SK-N-SH (cell line): ENCODE data around the gene PTCRA. TPM values are rescaled to one million over a fixed set of nuclear protein-coding genes. Genes with fewer than 3 reads are reported as not detected.

Experiments
- CTCF ChIA-PET: fragments of 300-600, 350-600 bp; formaldehyde crosslinking; extraction: SDS; loops from one replicate; lab custom pipeline; 2021; lab: Yijun Ruan, JAX
- POLR2A ChIA-PET: fragments of 350-600 bp; sonication (Branson Sonifier 250); formaldehyde crosslinking; extraction: SDS; loops from one replicate; lab custom pipeline; 2020; ENCODE audit warnings: antibody characterized with exemption, inconsistent platforms; lab: Yijun Ruan, JAX
- DNase-seq: peaks from one replicate; pipeline ENCODE4 v3.0.0; 2012
- H2AFZ ChIP-seq: fragments of 200-600 bp; sonication (generic); 2 replicates; pipeline ENCODE4 v1.8.1; 2016; ENCODE audit warnings: antibody characterized with exemption, mild to moderate bottlenecking, low read depth
- H3F3A ChIP-seq: fragments of 200-600 bp; sonication (generic); replicated peaks from 2 replicates; pipeline ENCODE3; 2016; ENCODE audit warnings: antibody characterized with exemption, mild to moderate bottlenecking; ENCODE audit not compliant: insufficient read depth
- H3K27ac ChIP-seq, 2 experiments: fragments of 200-500 bp in 1 of 2; fragments of 200-600 bp in 1 of 2; sonication (Bioruptor generic) in 1 of 2; sonication (generic), shearing (Covaris generic) in 1 of 2; 2 replicates each; pipeline versions ENCODE4 v1.5.1 to v1.6.1; 2014 to 2016; ENCODE audit warnings: low read depth in 2 of 2, inconsistent platforms in 1 of 2, low read length in 1 of 2, mild to moderate bottlenecking in 1 of 2, mixed read lengths in 1 of 2
- H3K27me3 ChIP-seq: fragments of 200-600 bp; sonication (generic), shearing (Covaris generic); 2 replicates; pipeline ENCODE4 v1.6.1; 2016; ENCODE audit warnings: mixed run types; ENCODE audit not compliant: insufficient read depth
- H3K36me3 ChIP-seq, 2 experiments: fragments of 200-500 bp in 1 of 2; fragments of 200-600 bp in 1 of 2; sonication (Bioruptor generic) in 1 of 2; sonication (generic) in 1 of 2; replicated peaks in 1 of 2; 2 replicates each; pipeline versions ENCODE3 to v1.5.1; 2014 to 2016; ENCODE audit warnings: low read length in 1 of 2, mild to moderate bottlenecking in 1 of 2; ENCODE audit not compliant: insufficient read depth in 2 of 2, control insufficient read depth in 1 of 2
- H3K4me1 ChIP-seq, 2 experiments: fragments of 200-500 bp in 1 of 2; fragments of 200-600 bp in 1 of 2; sonication (Bioruptor generic) in 1 of 2; sonication (generic), shearing (Covaris generic) in 1 of 2; 2 replicates each; pipeline versions ENCODE4 v1.5.1 to v1.6.1; 2014 to 2016; ENCODE audit warnings: low read depth in 1 of 2, low read length in 1 of 2, mixed run types in 1 of 2; ENCODE audit not compliant: insufficient read depth in 2 of 2, control insufficient read depth in 1 of 2
- H3K4me2 ChIP-seq: fragments of 200-600 bp; sonication (generic), shearing (Covaris generic); 2 replicates; pipeline ENCODE4 v1.6.1; 2017; ENCODE audit warnings: mixed run types
- H3K4me3 ChIP-seq, 2 experiments: fragments of 200-500 bp in 1 of 2; fragments of 200-600 bp in 1 of 2; sonication (Bioruptor generic) in 1 of 2; sonication (generic), shearing (Covaris generic) in 1 of 2; 2 replicates each; pipeline versions ENCODE4 v1.5.1 to v1.8.1; 2014 to 2016; ENCODE audit warnings: low read depth in 2 of 2, inconsistent platforms in 1 of 2, low read length in 1 of 2, mild to moderate bottlenecking in 1 of 2, mixed read lengths in 1 of 2, moderate library complexity in 1 of 2
- H3K79me2 ChIP-seq: fragments of 200-600 bp; sonication (generic); 2 replicates; pipeline ENCODE4 v1.8.1; 2017; ENCODE audit warnings: mild to moderate bottlenecking; ENCODE audit not compliant: insufficient read depth
- H3K9ac ChIP-seq: fragments of 200-600 bp; sonication (generic); 2 replicates; pipeline ENCODE4 v1.6.1; 2017; ENCODE audit warnings: mixed run types
- H3K9me2 ChIP-seq: fragments of 200-600 bp; sonication (generic); 2 replicates; pipeline ENCODE4 v1.6.1; 2017; ENCODE audit warnings: mixed run types
- H3K9me3 ChIP-seq: fragments of 200-600 bp; sonication (generic); 2 replicates; pipeline ENCODE4 v1.6.1; 2017; ENCODE audit warnings: mixed run types, mild to moderate bottlenecking, moderate library complexity
- H4K20me1 ChIP-seq: fragments of 200-600 bp; sonication (generic); 2 replicates; pipeline ENCODE4 v1.6.1; 2017; ENCODE audit warnings: mild to moderate bottlenecking, mixed run types; ENCODE audit not compliant: insufficient read depth
- EP300 ChIP-seq, 2 experiments: IDR thresholded peaks; 2 replicates each; pipeline versions ENCODE4 v1.4.0 to v1.6.1; 2012; ENCODE audit warnings: borderline replicate concordance in 1 of 2, low read depth in 1 of 2, low read length in 1 of 2
- EZH2phosphoT487 ChIP-seq: fragments of 200-600 bp; sonication (generic); IDR thresholded peaks from 2 replicates; pipeline ENCODE4 v1.6.1; 2017; ENCODE audit warnings: low read depth, mixed run types, mild to moderate bottlenecking, antibody characterized with exemption, moderate library complexity, borderline replicate concordance
- FOSL2 ChIP-seq: IDR thresholded peaks from 2 replicates; pipeline ENCODE4 v1.4.0; 2012; ENCODE audit warnings: low read depth, mild to moderate bottlenecking, moderate library complexity, borderline replicate concordance
- FOXM1 ChIP-seq: IDR thresholded peaks from 2 replicates; pipeline ENCODE4 v1.4.0; 2012; ENCODE audit warnings: low read depth, mild to moderate bottlenecking
- GABPA ChIP-seq: IDR thresholded peaks from 2 replicates; pipeline ENCODE4 v1.4.0; 2012; ENCODE audit warnings: low read depth, mild to moderate bottlenecking
- GATA2 ChIP-seq: sonication (generic); formaldehyde crosslinking; IDR thresholded peaks from 2 replicates; pipeline ENCODE4 v1.5.0; 2020; ENCODE audit warnings: mild to moderate bottlenecking, missing genetic modification reagents
- JUND ChIP-seq: IDR thresholded peaks from 2 replicates; pipeline ENCODE4 v1.4.0; 2012
- MEF2A ChIP-seq: IDR thresholded peaks from 2 replicates; pipeline ENCODE4 v1.4.0; 2012; ENCODE audit warnings: low read depth, borderline replicate concordance
- MXI1 ChIP-seq: IDR thresholded peaks from 2 replicates; pipeline ENCODE4 v1.6.1; 2012; ENCODE audit warnings: mild to moderate bottlenecking, low read depth, low read length, improper control_type of control experiment
- NRF1 ChIP-seq: IDR thresholded peaks from 2 replicates; pipeline ENCODE4 v1.6.1; 2012; ENCODE audit warnings: low read depth, mild to moderate bottlenecking, low read length
- POLR2AphosphoS5 ChIP-seq: IDR thresholded peaks from 2 replicates; pipeline ENCODE4 v1.6.1; 2012; ENCODE audit warnings: low read depth, low read length
- RAD21 ChIP-seq: IDR thresholded peaks from 2 replicates; pipeline ENCODE4 v1.6.1; 2012; ENCODE audit warnings: mild to moderate bottlenecking, low read length
- RXRA ChIP-seq: IDR thresholded peaks from 2 replicates; pipeline ENCODE4 v1.4.0; 2012; ENCODE audit warnings: low read depth, mild to moderate bottlenecking, borderline replicate concordance
- TAF1 ChIP-seq: IDR thresholded peaks from 2 replicates; pipeline ENCODE4 v1.6.1; 2012; ENCODE audit warnings: low read depth, mild to moderate bottlenecking, low read length, moderate library complexity, borderline replicate concordance
- TCF12 ChIP-seq: IDR thresholded peaks from 2 replicates; pipeline ENCODE4 v1.4.0; 2012
- WGBS: methylation state at CpG from one replicate; pipeline ENCODE4 v1.1.6; 2017; ENCODE audit warnings: low lambda C conversion rate; 5-methylcytosine and 5-hydroxymethylcytosine counted together
- polyA plus RNA-seq, 3 experiments: library from polyadenylated mRNA; depleted of rRNA; stranded (reverse); fragments of >200 nt; gene quantifications; 2 replicates each; pipeline ENCODE4 v1.2.3, GENCODE V29; 2012
- TF ChIP-seq, protein P1 (sequence below): IDR thresholded peaks from 2 replicates; pipeline ENCODE4 v1.4.0; 2012; ENCODE audit warnings: low read depth, borderline replicate concordance
- TF ChIP-seq, protein P2 (sequence below): IDR thresholded peaks from 2 replicates; pipeline ENCODE4 v1.4.0; 2012; ENCODE audit warnings: low read depth
- TF ChIP-seq, protein P3 (sequence below): fragments of 150-350 bp; IDR thresholded peaks from 2 replicates; pipeline ENCODE4 v1.6.1; 2017; ENCODE audit warnings: antibody characterized with exemption, low read length, low read depth, borderline replicate concordance
- TF ChIP-seq, protein P4 (sequence below): IDR thresholded peaks from 2 replicates; pipeline ENCODE4 v1.4.0; 2012; ENCODE audit warnings: low read depth, borderline replicate concordance

PTCRA gene
- polyA plus RNA-seq, 1 of the 3 experiments (the other 2 are of a cell fraction), result not detected

DNA sequence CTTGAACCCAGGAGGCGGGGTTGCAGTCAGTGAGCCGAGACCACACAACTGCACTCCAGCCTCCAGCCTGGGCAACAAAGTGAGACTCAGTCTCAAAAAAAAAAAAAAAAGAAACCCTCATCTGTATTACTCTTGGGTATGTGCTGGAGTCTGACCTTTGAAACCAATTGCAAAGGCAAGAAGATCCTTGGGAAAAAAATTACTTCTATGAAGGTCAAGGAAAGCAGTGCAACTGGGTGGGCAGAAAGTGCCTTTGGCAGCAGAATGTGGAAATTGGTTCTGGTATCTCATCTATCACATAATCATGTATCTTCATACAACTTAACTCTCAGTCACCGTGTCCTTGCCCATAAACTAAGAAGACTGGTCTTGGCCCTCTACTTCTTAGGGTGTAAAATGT lies 44.1 kb upstream of the PTCRA start:
- no peaks in the 10 kb centered on the region for H3K4me1 ChIP-seq
- H3K27ac ChIP-seq, result no peak overlapping the region
- H3K79me2 ChIP-seq, result no peaks in the 10 kb centered on the region
- H3K9me3 ChIP-seq, result no peaks in the 10 kb centered on the region
- no peaks in the 10 kb centered on the region for H4K20me1 ChIP-seq
- TF ChIP-seq FOSL2 (no peak), RXRA (no peak), MXI1 (no peak), TAF1 (no peak), EZH2phosphoT487 (no peak), EP300 (IDR thresholded peaks at IDR 0.05; ENCODE audit: borderline replicate concordance in 1 of 2, low read depth in 1 of 2, low read length in 1 of 2) (no peak), MEF2A (no peak), FOXM1 (no peak), JUND (no peak), GABPA (no peak), GATA2 (CRISPR knock-in tag) (no peak), RAD21 (no peak), POLR2AphosphoS5 (no peak), TCF12 (no peak), NRF1 (no peak)
- TF ChIP-seq, protein P1, sequence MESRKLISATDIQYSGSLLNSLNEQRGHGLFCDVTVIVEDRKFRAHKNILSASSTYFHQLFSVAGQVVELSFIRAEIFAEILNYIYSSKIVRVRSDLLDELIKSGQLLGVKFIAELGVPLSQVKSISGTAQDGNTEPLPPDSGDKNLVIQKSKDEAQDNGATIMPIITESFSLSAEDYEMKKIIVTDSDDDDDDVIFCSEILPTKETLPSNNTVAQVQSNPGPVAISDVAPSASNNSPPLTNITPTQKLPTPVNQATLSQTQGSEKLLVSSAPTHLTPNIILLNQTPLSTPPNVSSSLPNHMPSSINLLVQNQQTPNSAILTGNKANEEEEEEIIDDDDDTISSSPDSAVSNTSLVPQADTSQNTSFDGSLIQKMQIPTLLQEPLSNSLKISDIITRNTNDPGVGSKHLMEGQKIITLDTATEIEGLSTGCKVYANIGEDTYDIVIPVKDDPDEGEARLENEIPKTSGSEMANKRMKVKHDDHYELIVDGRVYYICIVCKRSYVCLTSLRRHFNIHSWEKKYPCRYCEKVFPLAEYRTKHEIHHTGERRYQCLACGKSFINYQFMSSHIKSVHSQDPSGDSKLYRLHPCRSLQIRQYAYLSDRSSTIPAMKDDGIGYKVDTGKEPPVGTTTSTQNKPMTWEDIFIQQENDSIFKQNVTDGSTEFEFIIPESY, result no peak
- TF ChIP-seq, protein P2, sequence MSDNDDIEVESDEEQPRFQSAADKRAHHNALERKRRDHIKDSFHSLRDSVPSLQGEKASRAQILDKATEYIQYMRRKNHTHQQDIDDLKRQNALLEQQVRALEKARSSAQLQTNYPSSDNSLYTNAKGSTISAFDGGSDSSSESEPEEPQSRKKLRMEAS, result no peak
- TF ChIP-seq, protein P3, sequence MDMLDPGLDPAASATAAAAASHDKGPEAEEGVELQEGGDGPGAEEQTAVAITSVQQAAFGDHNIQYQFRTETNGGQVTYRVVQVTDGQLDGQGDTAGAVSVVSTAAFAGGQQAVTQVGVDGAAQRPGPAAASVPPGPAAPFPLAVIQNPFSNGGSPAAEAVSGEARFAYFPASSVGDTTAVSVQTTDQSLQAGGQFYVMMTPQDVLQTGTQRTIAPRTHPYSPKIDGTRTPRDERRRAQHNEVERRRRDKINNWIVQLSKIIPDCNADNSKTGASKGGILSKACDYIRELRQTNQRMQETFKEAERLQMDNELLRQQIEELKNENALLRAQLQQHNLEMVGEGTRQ, result no peak
- TF ChIP-seq, protein P4, sequence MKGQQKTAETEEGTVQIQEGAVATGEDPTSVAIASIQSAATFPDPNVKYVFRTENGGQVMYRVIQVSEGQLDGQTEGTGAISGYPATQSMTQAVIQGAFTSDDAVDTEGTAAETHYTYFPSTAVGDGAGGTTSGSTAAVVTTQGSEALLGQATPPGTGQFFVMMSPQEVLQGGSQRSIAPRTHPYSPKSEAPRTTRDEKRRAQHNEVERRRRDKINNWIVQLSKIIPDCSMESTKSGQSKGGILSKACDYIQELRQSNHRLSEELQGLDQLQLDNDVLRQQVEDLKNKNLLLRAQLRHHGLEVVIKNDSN, result no peak
- ChIA-PET CTCF (no interaction called here), POLR2A (no interaction called here)
- H2AFZ ChIP-seq, result no peak overlapping the region
- peaks cover 3 to 8% of the 10 kb centered on the region in 2 experiments for H3K36me3 ChIP-seq
- H3K9me2 ChIP-seq, result no peaks in the 10 kb centered on the region
- H3K4me2 ChIP-seq, result no peak overlapping the region
- WGBS, result 92% methylated on average over 3 of the region's 3 CpGs
- no peaks in the 10 kb centered on the region for H3K27me3 ChIP-seq
- DNase-seq, result no peak
- no peak overlapping the region for H3K9ac ChIP-seq
- peaks cover 4% of the 10 kb centered on the region for H3F3A ChIP-seq
- no peak overlapping the region for H3K4me3 ChIP-seq
